HG03342 (cell line): ENCODE data around the gene KIF2C.
"Not testable (repeated sequence)": the region's sequence is repeated elsewhere in the genome, so short reads cannot be mapped to it uniquely, and the experiment has no call there.

Experiments
- ATAC-seq: cut with Tn5 transposase; IDR thresholded peaks from one replicate; pipeline ENCODE4 v1.9.1; 2021; ENCODE audit warnings: mild to moderate bottlenecking, moderate library complexity; ENCODE audit not compliant: unreplicated experiment

KIF2C gene

GRCh38 chr1:44739307-44740178, at the start of gene KIF2C:
TSS of gene KIF2C (plus strand) at chr1:44739837. CDS start at chr1:44739933, 96 bp downstream.
- peak; percentile 97 for ATAC-seq

GRCh38 chr1:44693159-44693558, 46.5 kb upstream of the KIF2C start:
- ATAC-seq = no peak

- no peak for ATAC-seq
Measured at GRCh38 chr1:44693900-44694299, 45.7 kb upstream of the KIF2C start.

GRCh38 chr1:44694863-44695478, 44.7 kb upstream of the KIF2C start:
- ATAC-seq = peak; percentile 54

- ATAC-seq = no peak
Measured at GRCh38 chr1:44695671-44696070, 44.0 kb upstream of the KIF2C start.

GRCh38 chr1:44696101-44696500, 43.5 kb upstream of the KIF2C start:
- ATAC-seq = no peak

- peak; percentile 40 for ATAC-seq
Measured at GRCh38 chr1:44696789-44697345, 42.8 kb upstream of the KIF2C start.

GRCh38 chr1:44698138-44698537, 41.5 kb upstream of the KIF2C start:
- ATAC-seq = no peak

GRCh38 chr1:44699375-44699774, 40.3 kb upstream of the KIF2C start:
- ATAC-seq = not testable (repeated sequence)

GRCh38 chr1:44700573-44700972, 39.1 kb upstream of the KIF2C start:
- ATAC-seq = no peak

- no peak for ATAC-seq
Measured at GRCh38 chr1:44701141-44701573, 38.5 kb upstream of the KIF2C start.

GRCh38 chr1:44705470-44705869, 34.2 kb upstream of the KIF2C start:
- ATAC-seq = no peak

GRCh38 chr1:44705938-44706337, 33.7 kb upstream of the KIF2C start:
- ATAC-seq = no peak

- no peak for ATAC-seq
Measured at GRCh38 chr1:44707112-44707881, 32.3 kb upstream of the KIF2C start.

- ATAC-seq = no peak
Measured at GRCh38 chr1:44707959-44708831, 31.4 kb upstream of the KIF2C start.

GRCh38 chr1:44713321-44713781, 26.3 kb upstream of the KIF2C start:
- no peak for ATAC-seq

GRCh38 chr1:44714532-44714931, 25.1 kb upstream of the KIF2C start:
- no peak for ATAC-seq

- ATAC-seq = no peak
Measured at GRCh38 chr1:44714944-44715571, 24.6 kb upstream of the KIF2C start.

GRCh38 chr1:44717156-44717555, 22.5 kb upstream of the KIF2C start:
- no peak for ATAC-seq

- ATAC-seq = no peak
Measured at GRCh38 chr1:44717653-44718052, 22.0 kb upstream of the KIF2C start.
